ENCODE results near the gene UCK2. TPM values are rescaled to one million over a fixed set of nuclear protein-coding genes. Genes with fewer than 3 reads are reported as not detected.

The UCK2 gene
- total RNA-seq, 1 experiment from 2014 or later: 77.9 TPM

DNA sequence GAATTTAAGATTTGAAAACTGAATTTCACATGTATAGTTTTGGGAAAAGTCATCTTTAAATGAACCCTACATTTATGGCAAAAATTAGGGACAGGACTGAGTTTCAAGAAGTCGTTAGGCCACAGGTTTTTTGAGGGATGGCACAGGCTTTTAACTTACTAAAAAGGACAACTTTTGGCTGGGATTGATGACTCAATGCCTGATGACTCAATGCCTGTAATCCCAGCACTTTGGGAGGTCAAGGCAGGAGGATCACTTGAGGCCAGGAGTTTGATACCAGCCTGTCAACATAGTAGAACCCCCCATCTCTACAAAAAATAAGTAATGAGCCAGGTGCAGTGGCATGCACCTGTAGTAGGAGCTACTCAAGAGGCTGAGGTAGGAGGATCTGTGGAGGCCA is 15.9 kb downstream of the UCK2 start:
- H3K23ac ChIP-seq (ENCODE audit: insufficient read length, low read depth, low read length): no peak overlapping the region
- H3K27me3 Mint-ChIP-seq (ENCODE audit: low read depth): no peaks in the 10 kb centered on the region
- H2BK120ac ChIP-seq (ENCODE audit: low read depth, low read length, poor library complexity, severe bottlenecking): no peak overlapping the region
- H2BK15ac ChIP-seq (ENCODE audit: low read depth, low read length): no peak overlapping the region
- H4K5ac ChIP-seq (ENCODE audit: insufficient read length, low read depth, low read length): no peak overlapping the region
- no peaks in the 10 kb centered on the region for H3K9me3 ChIP-seq (ENCODE audit: control insufficient read depth, low read depth, low read length)
- no peak overlapping the region for H3K4ac ChIP-seq (ENCODE audit: low read depth, low read length)
- peaks cover 0 to 2% of the 10 kb centered on the region in 2 experiments; a peak in 1 of 5 replicates for H3K9me3 Mint-ChIP-seq
- no peak overlapping the region for H3K4me2 ChIP-seq (ENCODE audit: insufficient read depth, insufficient read length, low read length)
- no peaks in the 10 kb centered on the region for H3K23me2 ChIP-seq (ENCODE audit: insufficient read length, low read depth, low read length, poor library complexity, severe bottlenecking)
- no peak overlapping the region for H2AK5ac ChIP-seq (ENCODE audit: insufficient read length, low read length)
- H2BK12ac ChIP-seq (ENCODE audit: insufficient read length, low read depth, low read length): no peak overlapping the region
- H4K91ac ChIP-seq (ENCODE audit: insufficient read length, low read depth, low read length): no peak overlapping the region
- TF ChIP-seq, protein P1, sequence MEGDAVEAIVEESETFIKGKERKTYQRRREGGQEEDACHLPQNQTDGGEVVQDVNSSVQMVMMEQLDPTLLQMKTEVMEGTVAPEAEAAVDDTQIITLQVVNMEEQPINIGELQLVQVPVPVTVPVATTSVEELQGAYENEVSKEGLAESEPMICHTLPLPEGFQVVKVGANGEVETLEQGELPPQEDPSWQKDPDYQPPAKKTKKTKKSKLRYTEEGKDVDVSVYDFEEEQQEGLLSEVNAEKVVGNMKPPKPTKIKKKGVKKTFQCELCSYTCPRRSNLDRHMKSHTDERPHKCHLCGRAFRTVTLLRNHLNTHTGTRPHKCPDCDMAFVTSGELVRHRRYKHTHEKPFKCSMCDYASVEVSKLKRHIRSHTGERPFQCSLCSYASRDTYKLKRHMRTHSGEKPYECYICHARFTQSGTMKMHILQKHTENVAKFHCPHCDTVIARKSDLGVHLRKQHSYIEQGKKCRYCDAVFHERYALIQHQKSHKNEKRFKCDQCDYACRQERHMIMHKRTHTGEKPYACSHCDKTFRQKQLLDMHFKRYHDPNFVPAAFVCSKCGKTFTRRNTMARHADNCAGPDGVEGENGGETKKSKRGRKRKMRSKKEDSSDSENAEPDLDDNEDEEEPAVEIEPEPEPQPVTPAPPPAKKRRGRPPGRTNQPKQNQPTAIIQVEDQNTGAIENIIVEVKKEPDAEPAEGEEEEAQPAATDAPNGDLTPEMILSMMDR (conservative IDR thresholded peaks at IDR 0.05): no peak
- no peak overlapping the region for H3K18ac ChIP-seq (ENCODE audit: insufficient read length, low read depth, low read length)
- no peak overlapping the region for H3K27ac ChIP-seq (ENCODE audit: insufficient read length, low read depth, low read length)
- peaks cover 38 to 43% of the 10 kb centered on the region in 2 experiments for H3K4me1 Mint-ChIP-seq
- peaks cover 5 to 11% (median 7%) of the 10 kb centered on the region in 3 experiments for H3K36me3 Mint-ChIP-seq (ENCODE audit: insufficient read depth in 1 of 3, low read depth in 3 of 3)
- H3K9ac ChIP-seq (ENCODE audit: extremely low read depth, insufficient read length, low read length): no peak overlapping the region
- H2BK5ac ChIP-seq (ENCODE audit: insufficient read length, low read length): no peak overlapping the region
- no CpG with 5 or more reads among the region's 1 CpG for WGBS (ENCODE audit: extremely low coverage, insufficient read length, low lambda C conversion rate)
- no peak overlapping the region for H2BK20ac ChIP-seq (ENCODE audit: low read depth, low read length, poor library complexity, severe bottlenecking)
- no peak overlapping the region for H4K8ac ChIP-seq (replicated peaks; ENCODE audit: insufficient read length, low read depth, low read length)
- H4K20me1 ChIP-seq (ENCODE audit: control insufficient read depth, insufficient read depth, insufficient read length): no peaks in the 10 kb centered on the region
- no peak for DNase-seq
- H3K27me3 ChIP-seq (ENCODE audit: insufficient read depth, low read length): no peaks in the 10 kb centered on the region
- no peak overlapping the region for H2AFZ ChIP-seq (ENCODE audit: low read length)
- no peak overlapping the region for H3K14ac ChIP-seq (ENCODE audit: insufficient read depth, low read length)
- H3K4me3 Mint-ChIP-seq: no peak overlapping the region
- no peak overlapping the region for H3T11ph ChIP-seq (ENCODE audit: low read length)
- H3K79me1 ChIP-seq (ENCODE audit: insufficient read depth, low read depth, low read length, poor library complexity, severe bottlenecking): peaks cover 4% of the 10 kb centered on the region
- no peak overlapping the region for H3K27ac Mint-ChIP-seq
- H3K56ac ChIP-seq (ENCODE audit: insufficient read length, low read depth, low read length): no peak overlapping the region
- H3K79me2 ChIP-seq (ENCODE audit: insufficient read depth, low read length): peaks cover 83% of the 10 kb centered on the region
- H3K4me1 ChIP-seq (ENCODE audit: insufficient read depth, low read length): peaks cover 7% of the 10 kb centered on the region; the same call in 1 of the 2 replicates
